Mesothelial cell of epicardium (in vitro differentiated cells): ENCODE results near the gene CEP128. TPM values are rescaled to one million over a fixed set of nuclear protein-coding genes. Genes with fewer than 3 reads are reported as not detected.

Experiments
- DNase-seq, 2 experiments: peaks; one replicate each; pipeline ENCODE4 v3.0.0; 2021; ENCODE audit warnings: low spot score in 2 of 2; ENCODE audit not compliant: unreplicated experiment in 2 of 2
- H3K27ac Mint-ChIP-seq: 2 replicates; pipeline ENCODE4 v1.8.0; 2021; ENCODE audit warnings: mixed read lengths
- H3K27me3 Mint-ChIP-seq: 2 replicates; pipeline ENCODE4 v1.8.0; 2021; ENCODE audit warnings: low read depth, mixed read lengths
- H3K36me3 Mint-ChIP-seq: 2 replicates; pipeline ENCODE4 v1.8.0; 2021; ENCODE audit warnings: mixed read lengths
- H3K4me1 Mint-ChIP-seq: 2 replicates; pipeline ENCODE4 v1.8.0; 2021; ENCODE audit warnings: mixed read lengths
- H3K4me3 Mint-ChIP-seq: 2 replicates; pipeline ENCODE4 v1.8.0; 2021; ENCODE audit warnings: mild to moderate bottlenecking, moderate library complexity, mixed read lengths
- H3K9me3 Mint-ChIP-seq: 2 replicates; pipeline ENCODE4 v1.8.0; 2021; ENCODE audit warnings: mixed read lengths
- CTCF ChIP-seq: fragments of 200-600 bp; sonication (generic); IDR thresholded peaks from one replicate; pipeline ENCODE4 v1.5.0; 2021; ENCODE audit warnings: antibody characterized with exemption; ENCODE audit not compliant: unreplicated experiment
- total RNA-seq: library from RNA; stranded (reverse); gene quantifications from 3 replicates; pipeline ENCODE4 v1.2.1, GENCODE V29; 2021

Gene CEP128
- total RNA-seq, 1 donor from 2014 or later, result 14.8 TPM

DNA sequence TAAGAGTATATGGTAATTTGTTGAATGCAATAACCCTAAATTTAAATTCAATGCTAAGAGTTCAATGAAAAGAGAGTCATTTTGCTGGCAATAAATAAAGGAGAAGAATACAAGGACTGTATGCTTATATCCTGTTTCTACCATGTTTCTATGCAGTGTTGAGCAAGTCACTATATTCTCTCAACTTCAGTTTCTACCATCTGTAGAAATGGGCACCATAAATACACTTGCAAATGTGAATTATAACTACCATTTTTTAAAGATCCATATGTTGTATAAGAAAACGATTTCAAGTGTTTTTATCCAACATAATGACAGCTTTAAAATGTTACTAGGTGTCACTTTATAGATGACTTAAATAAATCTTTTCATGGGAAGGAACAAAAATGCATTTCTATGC lies 170.3 kb downstream of the CEP128 start:
- H3K36me3 Mint-ChIP-seq, result no peaks in the 10 kb centered on the region

GRCh38 chr14:80770114-80770908 lies 171.2 kb downstream of the CEP128 start:
- no peak overlapping the region for H3K27ac Mint-ChIP-seq

More for the DNA sequence above, 170.3 kb downstream of the CEP128 start:
- peaks cover 11% of the 10 kb centered on the region for H3K4me1 Mint-ChIP-seq
- no peak overlapping the region for H3K27ac Mint-ChIP-seq
- DNase-seq, result no peak
- H3K4me3 Mint-ChIP-seq, result no peak overlapping the region
- TF ChIP-seq CTCF, result no peak
- H3K9me3 Mint-ChIP-seq, result no peaks in the 10 kb centered on the region
- H3K27me3 Mint-ChIP-seq, result no peaks in the 10 kb centered on the region

DNA sequence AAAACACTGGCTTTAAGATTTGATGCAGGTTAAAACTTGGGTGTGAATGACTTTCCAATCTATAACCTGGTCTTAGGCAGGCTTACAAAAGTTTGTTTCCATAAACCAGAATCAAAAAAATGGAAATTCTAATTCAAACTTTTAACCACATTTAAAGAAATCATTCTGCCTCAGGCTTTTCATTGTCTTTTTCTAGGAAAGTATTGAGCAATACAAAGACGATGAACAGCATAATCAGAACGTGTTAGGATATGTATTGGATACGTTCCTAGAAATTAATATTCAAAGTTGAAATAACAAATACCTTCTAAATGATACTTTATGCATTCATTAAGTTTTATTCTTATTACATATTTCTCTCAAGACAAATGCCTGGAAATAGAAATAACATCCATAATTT lies 172.9 kb downstream of the CEP128 start:
- H3K27me3 Mint-ChIP-seq, result no peaks in the 10 kb centered on the region
- no peaks in the 10 kb centered on the region for H3K9me3 Mint-ChIP-seq
- H3K27ac Mint-ChIP-seq, result no peak overlapping the region
- no peaks in the 10 kb centered on the region for H3K36me3 Mint-ChIP-seq
- H3K4me1 Mint-ChIP-seq, result peaks cover 18% of the 10 kb centered on the region
- H3K4me3 Mint-ChIP-seq, result no peak overlapping the region
- TF ChIP-seq CTCF, result no peak
- DNase-seq, result no peak

More at GRCh38 chr14:80770114-80770908, 171.2 kb downstream of the CEP128 start:
- Mint-ChIP-seq H3K4me3 (no peak overlapping the region), H3K36me3 (no peaks in the 10 kb centered on the region), H3K27me3 (no peaks in the 10 kb centered on the region), H3K4me1 (peaks cover 18% of the 10 kb centered on the region), H3K9me3 (no peaks in the 10 kb centered on the region)
- DNase-seq, result no peak
- no peak for TF ChIP-seq CTCF

- no peak for DNase-seq
- Mint-ChIP-seq H3K9me3 (no peaks in the 10 kb centered on the region), H3K4me3 (no peak overlapping the region), H3K27ac (no peak overlapping the region), H3K36me3 (no peaks in the 10 kb centered on the region), H3K4me1 (peaks cover 22% of the 10 kb centered on the region), H3K27me3 (no peaks in the 10 kb centered on the region)
- TF ChIP-seq CTCF, result no peak
Measured at GRCh38 chr14:80764921-80765507, 176.5 kb downstream of the CEP128 start.

DNA sequence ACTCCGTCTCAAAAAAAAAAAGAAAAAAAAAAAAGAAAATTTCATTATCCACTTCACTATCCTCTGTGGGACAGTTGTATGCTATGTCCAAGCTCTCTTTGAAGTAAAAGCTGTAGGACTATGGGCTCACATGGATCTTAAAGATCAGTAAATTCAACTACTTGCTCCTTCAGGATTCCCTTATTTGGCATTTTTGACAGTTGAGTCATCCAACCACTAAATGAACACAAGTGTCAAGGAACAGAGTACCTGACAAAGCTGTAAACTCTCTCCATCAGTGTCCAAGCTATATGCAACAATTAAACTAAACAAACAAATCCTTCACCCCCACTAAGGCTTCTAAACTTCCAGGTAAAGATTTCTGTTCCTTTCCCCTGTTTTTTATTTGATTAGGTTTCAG lies 177.0 kb downstream of the CEP128 start:
- Mint-ChIP-seq H3K4me1 (peaks cover 22% of the 10 kb centered on the region), H3K9me3 (no peaks in the 10 kb centered on the region), H3K36me3 (no peaks in the 10 kb centered on the region), H3K27ac (no peak overlapping the region), H3K27me3 (no peaks in the 10 kb centered on the region), H3K4me3 (no peak overlapping the region)
- TF ChIP-seq CTCF, result no peak
- DNase-seq, result no peak
